Gastroesophageal sphincter (tissue), 3 donors: ENCODE results near the gene RNLS.

Source experiments
- EP300 ChIP-seq: sonication (generic); formaldehyde crosslinking; IDR thresholded peaks from one replicate; pipeline ENCODE4 v1.6.1; 2017; ENCODE audit warnings: antibody characterized with exemption, mild to moderate bottlenecking
- POLR2A ChIP-seq, 2 donors: fragments of 450-650 bp; IDR thresholded peaks; one replicate each; pipeline ENCODE4 v1.6.1; 2017; ENCODE audit warnings: antibody characterized with exemption in 2 of 2, mild to moderate bottlenecking in 2 of 2, moderate library complexity in 1 of 2
- POLR2AphosphoS5 ChIP-seq: sonication (generic); formaldehyde crosslinking; IDR thresholded peaks from one replicate; pipeline ENCODE4 v1.6.1; 2017; ENCODE audit warnings: antibody characterized with exemption
- TF ChIP-seq, protein P1 (sequence below), 4 experiments: fragments of 200-600 bp in 2 of 4; fragments of 450-650 bp in 2 of 4; sonication (generic) in 1 of 4; IDR thresholded peaks; one replicate each; pipeline ENCODE4 v1.5.1; 2017 to 2019; ENCODE audit warnings: antibody characterized with exemption in 4 of 4, mild to moderate bottlenecking in 2 of 4, moderate library complexity in 2 of 4

DNA sequence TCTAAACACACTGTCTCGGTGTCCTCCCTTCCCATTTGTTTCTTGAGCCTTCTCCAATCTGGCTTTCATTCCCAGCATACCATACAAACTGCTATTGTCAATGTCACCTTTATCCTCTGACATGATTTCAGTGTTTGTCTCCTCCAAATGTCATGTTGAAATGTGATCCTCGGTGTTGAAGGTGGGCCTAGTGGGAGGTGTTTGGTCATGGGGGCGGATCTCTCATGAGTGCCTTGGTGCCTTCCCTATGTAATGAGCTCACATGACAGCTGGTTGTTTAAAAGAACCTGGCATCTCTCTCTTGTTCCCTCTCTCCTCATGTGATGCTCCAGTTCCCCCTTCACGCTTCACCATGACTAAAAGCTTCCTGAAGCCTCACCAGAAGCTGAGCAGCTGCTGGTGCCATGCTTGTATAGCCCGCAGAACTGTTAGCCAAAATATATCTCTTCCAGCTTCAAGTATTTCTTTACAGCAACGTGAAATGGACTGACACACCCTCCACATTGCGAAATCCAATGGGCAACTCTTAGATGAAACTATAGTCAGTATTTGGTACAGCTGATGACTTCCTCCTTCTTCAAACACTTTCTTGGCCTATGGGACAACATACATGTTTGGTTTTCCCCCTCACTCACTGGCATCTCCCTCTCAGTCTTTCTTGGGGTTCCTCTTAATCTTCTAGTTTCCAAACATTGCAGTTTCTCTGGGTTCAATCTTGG is 27.8 kb downstream of the RNLS start:
- no peak for TF ChIP-seq POLR2AphosphoS5
- TF ChIP-seq, protein P1, sequence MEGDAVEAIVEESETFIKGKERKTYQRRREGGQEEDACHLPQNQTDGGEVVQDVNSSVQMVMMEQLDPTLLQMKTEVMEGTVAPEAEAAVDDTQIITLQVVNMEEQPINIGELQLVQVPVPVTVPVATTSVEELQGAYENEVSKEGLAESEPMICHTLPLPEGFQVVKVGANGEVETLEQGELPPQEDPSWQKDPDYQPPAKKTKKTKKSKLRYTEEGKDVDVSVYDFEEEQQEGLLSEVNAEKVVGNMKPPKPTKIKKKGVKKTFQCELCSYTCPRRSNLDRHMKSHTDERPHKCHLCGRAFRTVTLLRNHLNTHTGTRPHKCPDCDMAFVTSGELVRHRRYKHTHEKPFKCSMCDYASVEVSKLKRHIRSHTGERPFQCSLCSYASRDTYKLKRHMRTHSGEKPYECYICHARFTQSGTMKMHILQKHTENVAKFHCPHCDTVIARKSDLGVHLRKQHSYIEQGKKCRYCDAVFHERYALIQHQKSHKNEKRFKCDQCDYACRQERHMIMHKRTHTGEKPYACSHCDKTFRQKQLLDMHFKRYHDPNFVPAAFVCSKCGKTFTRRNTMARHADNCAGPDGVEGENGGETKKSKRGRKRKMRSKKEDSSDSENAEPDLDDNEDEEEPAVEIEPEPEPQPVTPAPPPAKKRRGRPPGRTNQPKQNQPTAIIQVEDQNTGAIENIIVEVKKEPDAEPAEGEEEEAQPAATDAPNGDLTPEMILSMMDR (IDR thresholded peaks at IDR 0.05) = no peak
- TF ChIP-seq POLR2A (IDR thresholded peaks at IDR 0.05) = no peak
- no peak for TF ChIP-seq EP300
